OCI-LY1 (cell line): ENCODE measurements around the gene IGF2BP1.

Experiments used
- H2AFZ ChIP-seq: fragments of 200-600 bp; sonication (generic), shearing (Covaris generic); 2 replicates; pipeline ENCODE4 v1.6.0; 2014; ENCODE audit warnings: antibody characterized with exemption, mild to moderate bottlenecking, low read length
- H3F3A ChIP-seq: fragments of 200-600 bp; sonication (generic), shearing (Covaris generic); 2 replicates; pipeline ENCODE4 v1.6.0; 2014; ENCODE audit warnings: mild to moderate bottlenecking, antibody characterized with exemption, low read length, moderate library complexity; ENCODE audit not compliant: insufficient read depth
- H3K27ac ChIP-seq: fragments of 200-600 bp; sonication (generic); 2 replicates; pipeline ENCODE4 v1.5.1; 2014; ENCODE audit warnings: low read length, mixed run types, mild to moderate bottlenecking, low read depth; ENCODE audit not compliant: poor library complexity, severe bottlenecking
- H3K27me3 ChIP-seq: fragments of 200-600 bp; sonication (generic); 2 replicates; pipeline ENCODE4 v1.6.0; 2014; ENCODE audit warnings: antibody characterized with exemption, mild to moderate bottlenecking, low read length, moderate library complexity; ENCODE audit not compliant: insufficient read depth
- H3K36me3 ChIP-seq: fragments of 200-600 bp; sonication (generic); 2 replicates; pipeline ENCODE4 v1.6.1; 2014; ENCODE audit warnings: mild to moderate bottlenecking, antibody characterized with exemption, low read length, moderate library complexity, mixed read lengths; ENCODE audit not compliant: insufficient read depth
- H3K4me1 ChIP-seq: fragments of 200-600 bp; sonication (generic); 2 replicates; pipeline ENCODE4 v1.5.1; 2014; ENCODE audit warnings: mild to moderate bottlenecking, low read length, moderate library complexity; ENCODE audit not compliant: insufficient read depth, severe bottlenecking
- H3K4me2 ChIP-seq: fragments of 200-600 bp; sonication (generic), shearing (Covaris generic); 2 replicates; pipeline ENCODE4 v1.6.1; 2014; ENCODE audit warnings: low read length
- H3K4me3 ChIP-seq: fragments of 200-600 bp; sonication (generic); 2 replicates; pipeline ENCODE4 v1.5.1; 2014; ENCODE audit warnings: low read length, low read depth, mild to moderate bottlenecking, mixed read lengths; ENCODE audit not compliant: poor library complexity, severe bottlenecking
- H3K79me2 ChIP-seq: fragments of 200-600 bp; shearing (Covaris generic); 2 replicates; pipeline ENCODE4 v1.6.1; 2016; ENCODE audit warnings: mixed run types, low read length, mixed read lengths; ENCODE audit not compliant: insufficient read depth
- H3K9ac ChIP-seq: fragments of 200-600 bp; sonication (generic), shearing (Covaris generic); 2 replicates; pipeline ENCODE4 v1.6.1; 2014; ENCODE audit warnings: mild to moderate bottlenecking, low read length, mixed read lengths
- H3K9me2 ChIP-seq: fragments of 200-600 bp; sonication (generic), shearing (Covaris generic); 2 replicates; pipeline ENCODE4 v1.6.1; 2014; ENCODE audit warnings: low read depth, mild to moderate bottlenecking, low read length, mixed read lengths
- H3K9me3 ChIP-seq: fragments of 200-600 bp; shearing (Covaris generic); 2 replicates; pipeline ENCODE4 v1.6.1; 2014; ENCODE audit warnings: low read length, mixed read lengths
- H4K20me1 ChIP-seq: fragments of 200-600 bp; sonication (generic), shearing (Covaris generic); 2 replicates; pipeline ENCODE4 v1.6.0; 2016; ENCODE audit warnings: mild to moderate bottlenecking, low read length; ENCODE audit not compliant: insufficient read depth
- EZH2 ChIP-seq: fragments of 200-600 bp; sonication (generic), shearing (Covaris generic); IDR thresholded peaks from 2 replicates; pipeline ENCODE4 v1.8.0; 2017; ENCODE audit warnings: borderline replicate concordance, mixed run types, mild to moderate bottlenecking, antibody characterized with exemption, low read length, moderate library complexity, mixed read lengths
- TF ChIP-seq, protein P1 (sequence below): fragments of 200-600 bp; sonication (generic), shearing (Covaris generic); IDR thresholded peaks from 2 replicates; pipeline ENCODE4 v1.5.1; 2017; ENCODE audit warnings: mild to moderate bottlenecking, antibody characterized with exemption, low read length, moderate library complexity, mixed read lengths

Gene IGF2BP1

DNA sequence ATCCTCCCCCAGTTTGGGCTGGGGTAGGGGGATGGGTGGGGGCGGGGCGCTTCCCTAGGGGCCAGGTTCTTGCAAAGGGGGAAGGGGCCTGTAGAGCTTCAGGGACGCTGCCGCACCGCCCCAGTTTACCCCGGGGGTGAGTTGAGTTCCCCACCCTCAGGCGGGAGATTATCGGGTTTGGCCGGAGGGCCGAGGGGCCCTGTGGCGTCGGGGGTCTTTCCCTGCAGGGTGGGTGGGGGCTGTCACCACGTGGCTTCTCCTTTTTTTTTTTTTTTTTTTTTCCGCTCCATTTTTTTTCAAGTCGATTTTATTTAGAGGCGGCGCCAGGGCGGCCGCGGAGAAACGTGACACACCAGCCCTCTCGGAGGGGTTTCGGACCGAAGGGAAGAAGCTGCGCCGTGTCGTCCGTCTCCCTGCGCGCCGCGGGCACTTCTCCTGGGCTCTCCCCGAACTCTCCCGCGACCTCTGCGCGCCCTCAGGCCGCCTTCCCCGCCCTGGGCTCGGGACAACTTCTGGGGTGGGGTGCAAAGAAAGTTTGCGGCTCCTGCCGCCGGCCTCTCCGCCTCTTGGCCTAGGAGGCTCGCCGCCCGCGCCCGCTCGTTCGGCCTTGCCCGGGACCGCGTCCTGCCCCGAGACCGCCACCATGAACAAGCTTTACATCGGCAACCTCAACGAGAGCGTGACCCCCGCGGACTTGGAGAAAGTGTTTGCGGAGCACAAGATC lies at the start of gene IGF2BP1:
Gene IGF2BP1, plus strand, starts transcription at position 283 of the 724 bp plus-strand sequence. Its CDS starts 361 bp downstream, at position 644.
- no peaks in the 10 kb centered on the region for H3K27me3 ChIP-seq
- H2AFZ ChIP-seq = no peak within 1 kb of the TSS

DNA sequence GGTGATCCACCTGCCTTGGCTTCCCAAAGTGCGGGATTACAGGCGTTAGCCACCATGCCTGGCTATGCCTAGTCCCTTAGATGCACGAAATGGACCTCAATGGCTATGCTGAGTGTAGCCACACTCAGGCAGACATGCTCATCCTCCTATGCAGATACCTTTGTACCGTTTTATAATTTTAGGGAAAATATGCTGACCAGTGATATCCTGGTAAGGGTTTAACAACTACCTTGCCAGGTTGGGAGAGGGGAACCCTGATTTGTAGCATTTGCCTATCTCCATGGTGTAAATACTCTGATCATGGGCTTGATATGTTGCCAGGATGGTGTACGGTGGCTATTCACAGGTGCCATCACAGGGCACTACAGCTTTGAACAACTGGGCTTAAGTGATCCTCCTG lies 45.6 kb upstream of the IGF2BP1 start:
- no peak overlapping the region for H3K4me3 ChIP-seq
- no peaks in the 10 kb centered on the region for H4K20me1 ChIP-seq
- no peaks in the 10 kb centered on the region for H3K27me3 ChIP-seq
- H3F3A ChIP-seq = no peaks in the 10 kb centered on the region
- no peak overlapping the region for H3K4me2 ChIP-seq
- no peaks in the 10 kb centered on the region for H3K79me2 ChIP-seq
- no peak overlapping the region for H2AFZ ChIP-seq
- TF ChIP-seq, protein P1, sequence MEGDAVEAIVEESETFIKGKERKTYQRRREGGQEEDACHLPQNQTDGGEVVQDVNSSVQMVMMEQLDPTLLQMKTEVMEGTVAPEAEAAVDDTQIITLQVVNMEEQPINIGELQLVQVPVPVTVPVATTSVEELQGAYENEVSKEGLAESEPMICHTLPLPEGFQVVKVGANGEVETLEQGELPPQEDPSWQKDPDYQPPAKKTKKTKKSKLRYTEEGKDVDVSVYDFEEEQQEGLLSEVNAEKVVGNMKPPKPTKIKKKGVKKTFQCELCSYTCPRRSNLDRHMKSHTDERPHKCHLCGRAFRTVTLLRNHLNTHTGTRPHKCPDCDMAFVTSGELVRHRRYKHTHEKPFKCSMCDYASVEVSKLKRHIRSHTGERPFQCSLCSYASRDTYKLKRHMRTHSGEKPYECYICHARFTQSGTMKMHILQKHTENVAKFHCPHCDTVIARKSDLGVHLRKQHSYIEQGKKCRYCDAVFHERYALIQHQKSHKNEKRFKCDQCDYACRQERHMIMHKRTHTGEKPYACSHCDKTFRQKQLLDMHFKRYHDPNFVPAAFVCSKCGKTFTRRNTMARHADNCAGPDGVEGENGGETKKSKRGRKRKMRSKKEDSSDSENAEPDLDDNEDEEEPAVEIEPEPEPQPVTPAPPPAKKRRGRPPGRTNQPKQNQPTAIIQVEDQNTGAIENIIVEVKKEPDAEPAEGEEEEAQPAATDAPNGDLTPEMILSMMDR = no peak
- no peak for TF ChIP-seq EZH2
- no peaks in the 10 kb centered on the region for H3K9me3 ChIP-seq
- no peaks in the 10 kb centered on the region for H3K9me2 ChIP-seq
- H3K9ac ChIP-seq = no peak overlapping the region
- no peaks in the 10 kb centered on the region for H3K36me3 ChIP-seq
- peak overlapping the region; percentile 93 for H3K27ac ChIP-seq
- H3K4me1 ChIP-seq = peaks cover 27% of the 10 kb centered on the region

More for the DNA sequence above, at the start of gene IGF2BP1:
- Histone ChIP-seq H4K20me1 (no peaks in the 10 kb centered on the region), H3F3A (no peaks in the 10 kb centered on the region), H3K9ac (peak within 1 kb of the TSS; percentile 85), H3K79me2 (peaks cover 40% of the 10 kb centered on the region), H3K9me3 (no peaks in the 10 kb centered on the region), H3K4me2 (peak within 1 kb of the TSS; percentile 76), H3K4me1 (peaks cover 30% of the 10 kb centered on the region), H3K9me2 (no peaks in the 10 kb centered on the region), H3K27ac (peak within 1 kb of the TSS; percentile 74), H3K36me3 (peaks cover 3% of the 10 kb centered on the region; the same call in 1 of the 2 replicates), H3K4me3 (peak within 1 kb of the TSS; percentile 89)
- TF ChIP-seq, protein P1 = no peak
- no peak for TF ChIP-seq EZH2

DNA sequence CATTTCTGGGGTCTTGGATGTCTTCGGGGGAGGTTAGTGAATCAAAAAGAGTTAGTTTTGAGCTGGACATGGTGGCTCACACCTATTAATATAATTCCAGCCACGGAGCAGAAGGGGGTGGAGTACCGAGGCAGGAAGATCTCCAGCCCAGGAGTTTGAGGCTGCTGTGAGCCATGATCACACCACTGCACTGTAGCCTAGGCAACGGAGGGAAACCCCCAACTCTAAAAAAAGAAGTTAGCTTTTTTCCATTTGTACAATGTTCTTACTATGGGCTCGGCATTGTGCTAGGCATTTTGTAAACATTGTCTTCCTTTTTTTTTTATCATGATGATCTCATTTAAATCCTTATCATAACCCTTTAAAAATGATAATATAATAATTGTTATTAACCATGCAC lies 44.3 kb upstream of the IGF2BP1 start:
- Histone ChIP-seq H3K4me2 (peak overlapping the region; percentile 27), H3K4me3 (no peak overlapping the region), H4K20me1 (no peaks in the 10 kb centered on the region), H3K79me2 (no peaks in the 10 kb centered on the region), H3K36me3 (no peaks in the 10 kb centered on the region), H3F3A (no peaks in the 10 kb centered on the region), H3K4me1 (peaks cover 27% of the 10 kb centered on the region), H3K9me2 (no peaks in the 10 kb centered on the region), H3K27me3 (no peaks in the 10 kb centered on the region), H3K27ac (peak overlapping the region; percentile 93), H3K9ac (peak overlapping the region; percentile 20; the same call in 1 of the 2 replicates), H2AFZ (no peak overlapping the region), H3K9me3 (no peaks in the 10 kb centered on the region)
- TF ChIP-seq, protein P1 = no peak
